Measurements from ENCODE around the gene DDX52. TPM values are rescaled to one million over a fixed set of nuclear protein-coding genes. Genes with fewer than 3 reads are reported as not detected.

DDX52 gene
- total RNA-seq, 2 donors from 2014 or later: 23.2 to 31.7 TPM

DNA sequence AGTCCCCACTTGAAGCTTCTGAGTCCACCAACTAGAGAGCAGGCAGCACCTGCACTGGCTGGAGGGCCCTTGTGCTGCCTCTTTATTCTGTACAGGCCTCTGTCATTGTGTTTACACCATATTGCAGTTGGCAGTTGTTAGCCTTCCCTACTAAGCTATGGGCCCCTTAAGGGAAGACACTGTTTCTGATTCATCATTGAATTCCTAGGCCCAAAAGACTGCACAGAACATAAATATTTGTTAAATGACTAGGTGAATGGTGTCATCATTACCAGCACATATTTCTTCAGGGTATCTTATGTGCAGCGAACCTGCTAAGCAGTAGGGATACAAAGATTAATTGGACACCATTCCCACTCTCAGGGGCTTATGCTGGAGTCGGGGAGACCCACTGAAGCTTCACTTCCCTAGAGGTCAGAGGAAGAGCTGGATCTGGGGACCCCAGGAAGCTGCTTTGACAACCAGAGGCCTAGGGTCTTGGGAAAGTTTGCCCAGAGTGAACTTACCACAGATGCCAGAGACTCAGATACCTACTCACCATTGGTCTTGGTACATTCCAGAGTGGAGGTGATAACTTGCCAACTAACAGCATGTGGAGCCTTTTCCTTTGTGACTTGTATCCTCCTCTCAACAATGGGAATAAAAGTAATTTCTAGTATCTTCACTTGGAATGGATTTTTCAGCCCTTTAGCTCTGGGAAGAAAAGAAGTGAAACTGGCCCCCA lies 28.7 kb upstream of the DDX52 start:
- Mint-ChIP-seq H3K27me3 (peaks cover 26% of the 10 kb centered on the region), H3K4me3 (no peak overlapping the region), H3K27ac (no peak overlapping the region), H3K4me1 (no peaks in the 10 kb centered on the region), H3K36me3 (ENCODE audit: low read depth) (no peaks in the 10 kb centered on the region)
- DNase-seq (no peak), ATAC-seq (no peak)
- no peaks in the 10 kb centered on the region for H3K9me3 ChIP-seq (ENCODE audit: control insufficient read depth, low read length, poor library complexity, severe bottlenecking)

GRCh38 chr17:37671028-37671823 lies 28.0 kb upstream of the DDX52 start:
- H3K36me3 Mint-ChIP-seq (ENCODE audit: low read depth): no peaks in the 10 kb centered on the region
- ATAC-seq (no peak), DNase-seq (no peak)
- H3K27me3 Mint-ChIP-seq: peaks cover 18% of the 10 kb centered on the region
- H3K4me1 Mint-ChIP-seq: no peaks in the 10 kb centered on the region
- no peaks in the 10 kb centered on the region for H3K9me3 ChIP-seq (ENCODE audit: control insufficient read depth, low read length, poor library complexity, severe bottlenecking)
- no peak overlapping the region for H3K27ac Mint-ChIP-seq
- H3K4me3 Mint-ChIP-seq: no peak overlapping the region

- Mint-ChIP-seq H3K27me3 (peaks cover 11% of the 10 kb centered on the region), H3K27ac (no peak overlapping the region), H3K36me3 (ENCODE audit: low read depth) (no peaks in the 10 kb centered on the region), H3K4me1 (no peaks in the 10 kb centered on the region), H3K4me3 (no peak overlapping the region)
- DNase-seq: no peak
- H3K9me3 ChIP-seq (ENCODE audit: control insufficient read depth, low read length, poor library complexity, severe bottlenecking): no peaks in the 10 kb centered on the region
- ATAC-seq: no peak
These were observed 23.8 kb upstream of the DDX52 start for GRCh38 chr17:37667039-37667438.

DNA sequence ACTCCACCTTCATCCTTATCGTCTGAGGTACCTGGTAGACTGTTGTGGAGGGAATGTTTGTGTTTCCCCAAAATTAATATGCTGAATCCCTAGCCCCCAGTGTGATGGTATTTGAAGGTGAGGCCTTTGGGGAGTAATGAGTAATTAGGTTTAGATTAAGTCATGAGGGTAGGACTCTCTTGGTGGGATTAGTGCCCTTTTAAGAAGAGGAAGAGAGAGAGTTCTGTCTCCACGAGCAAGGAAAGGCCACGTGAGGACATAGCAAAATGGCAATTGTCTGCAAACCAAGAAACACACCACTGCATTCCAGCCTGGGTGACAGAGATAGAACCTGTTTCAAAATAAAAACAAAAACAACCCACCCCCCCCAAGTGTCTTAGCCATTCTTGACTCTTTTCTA lies 21.0 kb upstream of the DDX52 start:
- no peak for ATAC-seq
- no peaks in the 10 kb centered on the region for H3K36me3 Mint-ChIP-seq (ENCODE audit: low read depth)
- H3K27ac Mint-ChIP-seq: no peak overlapping the region
- H3K4me3 Mint-ChIP-seq: no peak overlapping the region
- no peak for DNase-seq
- H3K27me3 Mint-ChIP-seq: peaks cover 11% of the 10 kb centered on the region
- no peaks in the 10 kb centered on the region for H3K9me3 ChIP-seq (ENCODE audit: control insufficient read depth, low read length, poor library complexity, severe bottlenecking)
- H3K4me1 Mint-ChIP-seq: no peaks in the 10 kb centered on the region

GRCh38 chr17:37662353-37662752 lies 19.1 kb upstream of the DDX52 start:
- Mint-ChIP-seq H3K4me1 (no peaks in the 10 kb centered on the region), H3K27ac (no peak overlapping the region), H3K27me3 (peaks cover 4% of the 10 kb centered on the region), H3K4me3 (no peak overlapping the region), H3K36me3 (ENCODE audit: low read depth) (no peaks in the 10 kb centered on the region)
- ATAC-seq (no peak), DNase-seq (no peak)
- H3K9me3 ChIP-seq (ENCODE audit: control insufficient read depth, low read length, poor library complexity, severe bottlenecking): no peaks in the 10 kb centered on the region

DNA sequence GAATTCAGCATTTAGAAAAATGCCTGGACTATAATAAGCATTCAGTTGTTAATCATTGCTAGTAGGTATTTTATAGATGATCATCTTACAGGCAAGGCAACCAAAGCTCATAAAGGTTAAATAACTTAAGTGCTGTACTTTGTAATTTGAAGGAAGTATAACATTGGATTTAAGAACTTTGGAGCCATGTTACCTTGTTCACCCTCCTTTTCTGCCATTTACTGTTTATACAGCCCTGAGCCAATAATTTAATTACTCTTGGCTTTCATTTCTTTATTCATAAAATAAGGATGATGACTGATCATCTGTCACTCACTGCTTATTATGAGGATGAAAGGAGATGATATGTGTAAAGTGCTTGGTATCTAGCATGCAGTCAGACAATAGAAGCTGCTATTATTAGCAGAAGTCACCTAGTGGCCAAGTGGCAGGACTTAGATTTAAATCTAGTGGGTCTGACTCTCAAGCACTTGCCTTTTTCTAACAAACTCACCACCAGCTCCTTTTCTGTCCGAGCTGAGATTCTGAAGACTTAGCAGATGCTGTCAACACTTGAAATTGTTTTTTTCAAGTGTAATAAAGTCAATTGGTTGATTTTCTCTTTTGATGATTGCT lies 18.3 kb upstream of the DDX52 start:
- H3K4me3 Mint-ChIP-seq: no peak overlapping the region
- H3K36me3 Mint-ChIP-seq (ENCODE audit: low read depth): no peaks in the 10 kb centered on the region
- no peak for DNase-seq
- H3K27ac Mint-ChIP-seq: no peak overlapping the region
- no peaks in the 10 kb centered on the region for H3K4me1 Mint-ChIP-seq
- no peaks in the 10 kb centered on the region for H3K9me3 ChIP-seq (ENCODE audit: control insufficient read depth, low read length, poor library complexity, severe bottlenecking)
- ATAC-seq: no peak
- peaks cover 4% of the 10 kb centered on the region for H3K27me3 Mint-ChIP-seq

- no peaks in the 10 kb centered on the region for H3K4me1 Mint-ChIP-seq
- DNase-seq (no peak), ATAC-seq (no peak)
- H3K9me3 ChIP-seq (ENCODE audit: control insufficient read depth, low read length, poor library complexity, severe bottlenecking): no peaks in the 10 kb centered on the region
- H3K4me3 Mint-ChIP-seq: no peak overlapping the region
- H3K27me3 Mint-ChIP-seq: peaks cover 4% of the 10 kb centered on the region
- no peak overlapping the region for H3K27ac Mint-ChIP-seq
- no peaks in the 10 kb centered on the region for H3K36me3 Mint-ChIP-seq (ENCODE audit: low read depth)
These were observed 16.7 kb upstream of the DDX52 start for GRCh38 chr17:37659925-37660324.

DNA sequence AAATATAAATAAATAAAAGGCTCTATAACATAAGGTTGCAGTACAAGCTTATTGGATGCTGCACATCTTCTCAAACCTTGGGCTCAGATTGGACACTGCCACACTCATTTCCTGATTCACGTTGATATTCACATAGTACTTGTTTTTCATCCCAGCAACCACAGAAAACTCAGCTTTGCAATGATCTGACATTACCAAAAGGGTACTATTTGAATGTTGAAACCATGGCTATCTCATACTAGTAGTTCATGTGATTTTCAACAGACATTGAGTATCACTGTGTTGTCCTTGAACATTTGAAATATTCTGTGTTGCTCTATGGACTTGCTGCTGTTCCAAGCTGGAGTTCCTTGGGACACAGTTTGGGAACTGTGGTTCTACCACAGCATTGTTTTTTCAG lies 14.0 kb upstream of the DDX52 start:
- Mint-ChIP-seq H3K4me1 (peaks cover 3% of the 10 kb centered on the region), H3K4me3 (no peak overlapping the region), H3K36me3 (ENCODE audit: low read depth) (no peaks in the 10 kb centered on the region), H3K27me3 (peaks cover 8% of the 10 kb centered on the region), H3K27ac (no peak overlapping the region)
- DNase-seq (no peak), ATAC-seq (no peak)
- H3K9me3 ChIP-seq (ENCODE audit: control insufficient read depth, low read length, poor library complexity, severe bottlenecking): no peaks in the 10 kb centered on the region

DNA sequence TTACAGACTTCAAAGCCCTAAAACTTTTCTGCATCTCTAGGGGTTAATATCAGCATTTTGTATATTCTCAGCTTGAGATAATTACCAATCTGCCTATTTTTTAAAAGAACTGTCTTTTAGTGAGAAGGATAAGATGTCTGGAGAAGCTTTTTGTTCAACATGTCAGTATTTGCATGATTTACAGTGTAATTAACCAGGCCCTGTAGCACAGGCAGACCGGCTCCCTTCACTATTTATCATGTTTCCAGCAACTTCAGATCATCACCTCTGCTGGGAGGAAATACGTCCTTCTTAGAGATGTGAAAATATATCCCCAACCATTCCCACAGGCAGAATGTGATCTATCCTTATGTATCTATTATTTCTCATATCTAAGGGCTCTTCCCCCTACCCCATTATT lies 8.6 kb upstream of the DDX52 start:
- Mint-ChIP-seq H3K4me3 (no peak overlapping the region), H3K36me3 (ENCODE audit: low read depth) (peaks cover 7% of the 10 kb centered on the region), H3K4me1 (peaks cover 3% of the 10 kb centered on the region), H3K27me3 (peaks cover 59% of the 10 kb centered on the region), H3K27ac (no peak overlapping the region)
- ATAC-seq (no peak), DNase-seq (no peak)
- no peaks in the 10 kb centered on the region for H3K9me3 ChIP-seq (ENCODE audit: control insufficient read depth, low read length, poor library complexity, severe bottlenecking)

DNA sequence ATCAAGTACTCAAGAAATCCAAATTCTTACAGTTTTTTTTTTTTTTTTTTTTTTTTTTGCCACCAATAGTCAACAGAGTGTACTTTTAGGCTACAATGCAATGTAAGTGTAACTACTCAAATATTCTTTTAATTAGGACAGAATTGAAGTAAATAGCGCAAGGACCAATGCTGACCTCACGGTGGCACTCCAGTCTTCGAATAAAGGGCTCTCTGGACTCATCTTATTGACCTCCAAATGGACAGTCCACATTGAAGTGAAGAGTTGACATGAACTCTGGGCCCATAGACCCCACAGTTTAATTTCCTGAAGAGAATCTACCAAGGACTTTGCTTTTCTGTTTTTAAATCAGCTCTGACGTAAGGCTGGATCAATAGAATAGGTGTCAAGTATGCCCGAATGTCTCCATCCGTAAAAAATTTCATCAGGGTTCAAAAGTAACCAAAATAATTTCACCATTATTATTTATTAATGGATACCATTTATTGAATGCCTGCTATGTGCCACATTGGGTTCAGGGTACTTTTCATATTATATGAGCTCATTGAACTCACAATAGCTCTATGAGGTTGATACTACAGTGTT lies 7.3 kb upstream of the DDX52 start:
- H3K4me1 Mint-ChIP-seq: peaks cover 7% of the 10 kb centered on the region
- peaks cover 12% of the 10 kb centered on the region for H3K36me3 Mint-ChIP-seq (ENCODE audit: low read depth)
- no peaks in the 10 kb centered on the region for H3K9me3 ChIP-seq (ENCODE audit: control insufficient read depth, low read length, poor library complexity, severe bottlenecking)
- no peak overlapping the region for H3K4me3 Mint-ChIP-seq
- no peak overlapping the region for H3K27ac Mint-ChIP-seq
- DNase-seq (no peak), ATAC-seq (no peak)
- H3K27me3 Mint-ChIP-seq: peaks cover 72% of the 10 kb centered on the region

GRCh38 chr17:37648555-37648954 lies 5.3 kb upstream of the DDX52 start:
- Mint-ChIP-seq H3K27ac (no peak overlapping the region), H3K36me3 (ENCODE audit: low read depth) (peaks cover 12% of the 10 kb centered on the region), H3K4me3 (no peak overlapping the region), H3K27me3 (peaks cover 89% of the 10 kb centered on the region), H3K4me1 (peaks cover 10% of the 10 kb centered on the region)
- ATAC-seq (no peak), DNase-seq (no peak)
- H3K9me3 ChIP-seq (ENCODE audit: control insufficient read depth, low read length, poor library complexity, severe bottlenecking): no peaks in the 10 kb centered on the region

DNA sequence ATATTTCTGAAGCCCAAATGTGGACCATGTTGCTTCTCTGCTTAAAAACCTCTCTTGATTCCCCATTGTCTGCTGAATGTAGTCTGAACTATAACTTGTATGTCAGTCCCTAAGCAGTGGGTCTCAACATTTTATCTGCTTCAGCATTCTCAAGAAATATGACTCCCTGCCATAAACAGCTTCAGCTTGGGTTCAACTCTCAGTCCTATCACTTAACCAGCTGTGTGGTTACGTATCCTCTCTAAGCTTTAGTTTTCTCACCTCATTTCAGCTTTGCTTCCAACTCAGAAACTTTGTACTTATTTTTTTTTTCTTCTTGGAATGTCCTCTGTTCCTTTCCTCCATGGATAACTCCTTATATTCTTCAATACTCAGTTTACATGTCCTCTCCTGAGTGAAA lies 4.6 kb upstream of the DDX52 start:
- Mint-ChIP-seq H3K4me1 (peaks cover 8% of the 10 kb centered on the region), H3K27me3 (peaks cover 83% of the 10 kb centered on the region), H3K27ac (no peak overlapping the region), H3K4me3 (no peak overlapping the region), H3K36me3 (ENCODE audit: low read depth) (peaks cover 12% of the 10 kb centered on the region)
- H3K9me3 ChIP-seq (ENCODE audit: control insufficient read depth, low read length, poor library complexity, severe bottlenecking): no peaks in the 10 kb centered on the region
- ATAC-seq: no peak
- no peak for DNase-seq

DNA sequence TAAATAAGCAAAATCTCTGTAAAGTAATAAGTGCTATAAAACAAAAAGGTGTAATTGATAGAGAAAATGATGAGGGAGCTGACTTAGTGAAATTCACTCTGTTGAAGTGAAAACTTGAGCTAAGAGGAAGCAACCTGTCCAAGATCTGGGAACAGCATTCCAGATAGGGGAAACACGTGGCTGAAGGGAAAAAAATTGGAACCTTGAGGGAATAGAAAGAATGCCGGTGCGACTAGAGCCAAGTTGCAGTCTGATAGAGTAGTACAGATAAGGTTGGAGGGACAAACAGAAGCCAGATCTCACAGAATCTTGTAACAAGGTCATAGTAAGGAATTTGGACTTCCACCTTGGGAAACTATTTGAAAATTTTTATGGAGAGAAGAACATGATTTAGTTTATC lies 623 bp upstream of the DDX52 start:
- Mint-ChIP-seq H3K27me3 (peaks cover 51% of the 10 kb centered on the region), H3K4me1 (peaks cover 26% of the 10 kb centered on the region), H3K36me3 (ENCODE audit: low read depth) (peaks cover 7% of the 10 kb centered on the region), H3K4me3 (peak overlapping the region; percentile 95), H3K27ac (peak overlapping the region; percentile 97)
- H3K9me3 ChIP-seq (ENCODE audit: control insufficient read depth, low read length, poor library complexity, severe bottlenecking): no peaks in the 10 kb centered on the region
- no peak for ATAC-seq
- DNase-seq: no peak
